Left ventricle myocardium superior (tissue), 1 donor: ENCODE results near the gene MYO3B. TPM values are rescaled to one million over a fixed set of nuclear protein-coding genes. Genes with fewer than 3 reads are reported as not detected.
"Not testable (repeated sequence)": the region's sequence is repeated elsewhere in the genome, so short reads cannot be mapped to it uniquely, and the experiment has no call there.

Experiments
- ATAC-seq: fragments of 200-7000 bp; cut with Tn5 transposase; one replicate; pipeline ENCODE4 v1.9.1; 2020; ENCODE audit warnings: mild to moderate bottlenecking, moderate library complexity
- DNase-seq: peaks from one replicate; pipeline ENCODE4 v3.0.0-alpha.2; 2020
- intact Hi-C: fragments of 100-400 bp; cut with micrococcal nuclease; formaldehyde crosslinking; loops from one replicate; pipeline ENCODE4 v1.11.0; 2022
- total RNA-seq: library from RNA; stranded (reverse); fragmentation: NEBNext Ultra II Directional; extraction: Animal tissue kit (Norgen Biotek cat#: 25700); gene quantifications from one replicate; pipeline ENCODE4 v1.2.1, GENCODE V29; 2021
- donor health status: DM: no; HTN: yes; CAD: no; lungs with severe emphysema.

MYO3B gene
- total RNA-seq, 1 donor from 2014 or later, result 0.05 TPM

DNA sequence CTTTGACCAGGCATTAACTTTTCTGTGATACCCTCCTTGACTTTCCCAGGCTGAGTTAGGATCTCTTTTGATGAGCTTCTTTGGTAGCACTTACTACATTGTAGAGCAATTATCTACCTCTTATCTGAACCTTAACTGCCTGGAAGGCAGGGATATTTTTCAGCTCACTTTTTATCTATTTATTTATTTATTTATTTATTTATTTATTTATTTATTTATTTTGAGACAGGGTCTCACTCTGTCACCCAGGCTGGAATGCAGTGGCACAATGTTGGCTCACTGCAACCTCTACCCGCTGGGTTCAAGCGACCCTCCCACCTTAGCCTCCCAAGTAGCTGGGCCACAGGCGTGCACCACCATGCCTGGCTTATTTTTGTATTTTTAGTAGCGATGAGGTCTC is 294.6 kb downstream of the MYO3B start:
- intact Hi-C loops, DNase-seq, ATAC-seq: not testable (repeated sequence)

DNA sequence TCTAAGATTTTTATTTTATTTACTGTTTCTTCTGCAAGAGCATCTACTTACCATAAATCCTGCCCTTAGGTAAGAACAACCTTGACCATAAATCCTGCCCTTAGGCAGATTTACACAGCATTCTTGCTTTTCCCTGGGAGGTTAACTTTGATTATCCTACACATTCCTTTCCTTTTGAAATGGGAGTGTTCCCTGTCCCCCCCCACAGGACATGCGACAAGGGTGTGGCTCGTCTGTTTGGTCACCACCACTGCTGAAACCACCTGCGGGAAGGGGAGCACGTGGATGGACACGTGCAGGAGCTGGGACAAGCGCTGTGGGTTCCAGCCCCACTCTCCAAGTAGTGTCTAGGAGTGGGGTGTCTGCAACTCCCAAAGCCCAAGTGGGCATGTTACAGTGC is 297.9 kb downstream of the MYO3B start:
- intact Hi-C loops, result no loop called here
- no peak for ATAC-seq
- DNase-seq, result no peak

DNA sequence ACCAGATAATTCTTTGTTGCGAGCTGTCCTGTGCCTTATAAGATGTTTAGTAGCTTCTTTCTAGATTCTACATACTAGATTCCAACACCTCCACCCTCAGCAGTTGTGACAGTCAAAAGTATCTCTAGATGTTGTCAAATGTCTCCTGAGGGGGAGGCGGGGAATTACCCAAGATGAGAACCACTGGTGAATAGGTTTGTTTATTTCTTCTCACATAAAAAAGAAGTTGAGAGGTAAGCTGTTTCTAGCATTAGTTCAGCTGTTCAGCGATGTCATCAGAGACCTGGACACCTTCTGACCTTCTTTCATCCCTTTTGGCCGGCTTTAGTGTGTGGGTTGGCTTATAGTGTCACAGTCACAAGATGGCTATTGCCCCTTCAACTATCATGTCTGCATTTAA is 299.7 kb downstream of the MYO3B start:
- ATAC-seq, result no peak
- intact Hi-C loops, result no loop called here
- no peak for DNase-seq

DNA sequence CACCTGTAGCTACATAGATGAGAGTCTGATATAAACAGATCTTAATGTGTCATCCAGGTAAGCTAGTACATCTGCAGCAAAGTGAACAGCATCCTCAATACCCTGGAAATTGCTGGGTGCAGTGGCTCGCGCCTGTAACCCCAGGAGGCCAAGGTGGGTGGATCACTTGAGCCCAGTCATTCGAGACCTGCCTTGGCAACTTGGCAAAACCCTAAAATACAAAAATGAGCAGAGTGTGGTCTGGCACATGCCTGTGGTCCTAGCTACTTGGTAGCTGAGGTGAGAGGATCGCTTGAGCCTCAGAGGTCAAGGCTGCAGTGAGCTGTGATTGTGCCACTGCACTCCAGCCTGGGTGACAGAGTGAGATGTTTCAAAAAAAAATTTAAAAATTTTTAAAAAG is 303.3 kb downstream of the MYO3B start:
- ATAC-seq (no peak), DNase-seq (no peak)
- intact Hi-C loops, result loop anchor here (10.0 kb wide), 1 partner anchor 334 kb away; the partner anchor contains the start of gene GAD1

DNA sequence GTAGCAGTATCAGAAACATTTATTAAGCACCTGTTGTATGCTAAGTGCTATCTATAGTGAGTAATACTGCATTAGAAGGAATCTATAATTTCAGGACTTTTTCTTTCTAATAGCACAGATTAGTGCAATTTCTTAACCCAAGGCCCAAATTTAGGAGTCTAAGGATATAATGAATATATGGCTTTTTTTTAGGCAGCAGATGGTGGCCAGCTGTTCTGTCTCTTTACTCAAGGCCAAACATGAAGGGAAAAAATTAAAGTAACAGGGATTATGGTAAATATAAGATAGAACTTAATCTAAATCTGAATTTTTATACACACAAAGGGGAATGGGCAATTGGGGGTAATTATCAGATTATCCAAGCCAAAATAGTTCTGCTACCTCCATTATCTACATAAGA is 306.6 kb downstream of the MYO3B start:
- no peak for DNase-seq

DNA sequence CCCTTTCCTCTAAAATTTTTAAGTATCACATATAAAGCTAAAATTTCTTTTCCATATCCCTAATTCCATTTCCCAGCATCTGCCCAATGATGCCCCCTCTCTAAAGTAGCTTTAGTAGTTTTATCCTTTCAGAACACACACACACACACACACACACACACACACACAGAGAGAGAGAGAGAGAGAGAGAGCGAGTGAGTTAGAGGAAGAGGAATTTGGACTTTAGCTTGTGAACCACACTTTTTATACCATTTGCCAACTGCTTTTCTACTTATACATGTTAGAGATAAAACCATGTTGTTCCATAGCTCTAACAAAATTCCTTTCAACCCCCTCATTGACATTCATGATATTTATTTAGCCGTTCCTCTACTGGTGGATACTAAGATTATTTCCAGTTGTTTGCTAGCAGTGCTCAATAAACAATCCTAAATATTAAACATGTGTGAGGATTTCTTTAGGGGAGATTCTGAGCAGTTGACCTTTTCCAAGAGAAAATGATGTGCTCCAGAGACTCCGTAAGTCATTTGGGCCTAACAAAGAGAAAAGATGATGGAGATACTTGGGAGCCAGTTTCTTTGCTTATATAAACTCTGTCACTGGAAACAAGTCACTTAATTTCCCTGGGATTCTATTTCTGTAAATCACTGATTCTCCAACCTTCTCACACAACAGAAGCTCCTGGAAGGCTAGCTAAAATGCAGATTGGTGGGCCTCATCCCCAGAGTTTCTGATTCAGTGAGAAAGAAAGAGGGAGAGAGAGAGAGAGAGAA is 307.5 kb downstream of the MYO3B start:
- no peak for DNase-seq
- ATAC-seq, result no peak
- intact Hi-C loops, result loop anchor here (10.0 kb wide), 1 partner anchor 329 kb away; the partner anchor contains the start of gene GAD1

More for the DNA sequence above, 306.6 kb downstream of the MYO3B start:
- intact Hi-C loops, result loop anchor here (10.0 kb wide), 1 partner anchor 330 kb away; the partner anchor contains the start of gene GAD1
- ATAC-seq, result no peak

DNA sequence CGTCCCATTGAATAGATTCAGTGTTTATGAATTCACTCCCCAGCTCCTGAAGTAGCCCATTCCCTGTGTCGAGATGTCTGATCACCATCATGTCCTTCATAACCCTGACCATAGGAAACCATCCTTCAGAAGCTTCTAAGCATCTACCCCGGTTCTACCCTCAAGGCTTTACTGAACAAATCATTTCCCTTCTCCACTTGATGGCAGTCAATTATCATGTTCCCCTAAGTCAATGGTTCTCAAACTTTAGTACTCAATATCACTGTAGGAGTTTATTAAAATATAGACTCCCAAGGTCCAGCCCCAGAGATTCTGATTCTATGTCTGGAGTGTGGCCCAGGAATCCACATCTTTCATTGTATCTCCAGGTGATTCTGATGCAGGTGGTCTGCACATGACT is 308.8 kb downstream of the MYO3B start:
- DNase-seq (no peak), ATAC-seq (no peak)
- intact Hi-C loops, result loop anchor here (10.0 kb wide), 1 partner anchor 328 kb away; the partner anchor contains the start of gene GAD1

DNA sequence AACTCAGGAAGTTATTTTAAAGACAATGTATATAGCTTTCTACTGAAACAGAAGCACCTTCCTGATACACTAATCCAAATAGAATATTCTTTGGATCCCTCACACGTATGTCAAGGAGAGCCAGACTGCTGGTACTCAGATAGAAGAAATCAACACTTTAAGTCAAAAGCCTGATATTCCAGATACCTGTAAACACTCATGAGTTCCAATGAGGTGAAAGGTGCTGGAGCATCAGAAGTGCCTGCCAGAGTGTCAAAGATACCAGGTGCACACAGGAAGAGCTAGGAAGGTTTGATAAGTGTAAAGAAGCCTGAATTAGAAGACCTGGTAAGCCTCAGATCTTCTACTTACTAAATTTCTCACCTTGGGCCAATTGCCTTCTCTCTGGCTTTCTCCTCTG is 310.9 kb downstream of the MYO3B start:
- ATAC-seq (no peak), DNase-seq (no peak)
- intact Hi-C loops, result loop anchor here (10.0 kb wide), 1 partner anchor 326 kb away; the partner anchor contains the start of gene GAD1

DNA sequence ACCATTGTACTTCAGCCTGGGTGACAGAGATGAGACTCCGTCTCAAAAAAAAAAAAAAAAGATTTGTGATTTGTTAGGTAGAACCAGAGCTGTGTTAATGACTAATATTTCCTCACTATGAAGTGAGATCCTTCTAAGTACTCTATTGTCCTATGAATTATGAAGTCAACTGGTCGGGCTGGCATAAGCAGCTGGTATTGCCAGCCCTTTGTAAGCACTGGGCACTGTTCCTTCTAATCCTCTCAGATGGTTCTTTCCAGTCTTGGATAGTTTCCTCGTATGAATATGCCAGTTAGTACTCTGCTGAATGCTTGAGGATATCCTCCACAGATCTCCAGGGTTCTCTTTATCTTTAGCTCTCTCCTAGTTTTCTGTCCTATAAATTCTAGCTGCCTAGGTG is 314.1 kb downstream of the MYO3B start:
- intact Hi-C loops, result no loop called here
- ATAC-seq (no peak), DNase-seq (no peak)

DNA sequence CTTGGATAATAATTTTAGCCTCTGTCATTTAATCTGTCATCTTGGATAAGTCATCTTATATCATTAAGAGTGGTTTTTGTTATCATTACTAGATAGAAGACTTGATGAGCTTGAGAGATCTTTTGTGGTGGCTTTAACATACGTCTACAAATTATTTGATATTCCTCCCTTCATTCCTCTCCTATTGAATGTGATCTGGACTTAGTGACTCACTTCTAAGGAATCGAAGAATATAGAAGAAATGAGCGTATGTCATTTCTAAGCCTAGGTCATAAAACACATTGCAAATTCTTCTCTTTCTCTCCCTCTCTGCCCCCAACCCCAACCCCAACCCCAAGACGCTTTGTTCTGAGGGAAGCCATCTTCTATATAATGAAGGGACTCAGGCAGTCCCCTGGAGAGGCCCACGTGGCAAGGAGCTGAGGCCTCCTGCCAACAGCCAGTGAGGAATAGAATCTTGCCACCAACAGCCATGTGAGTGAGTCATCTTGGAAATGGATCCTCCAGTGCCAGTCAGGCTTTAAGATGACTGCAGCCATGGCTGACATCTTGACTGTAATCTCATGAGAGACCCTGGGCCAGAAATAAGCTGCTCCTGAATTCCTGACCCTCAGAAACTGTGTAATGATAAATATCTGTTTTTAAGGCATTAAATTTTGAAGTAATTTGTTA is 315.6 kb downstream of the MYO3B start:
- intact Hi-C loops, result no loop called here
- no peak for DNase-seq
- ATAC-seq, result no peak

DNA sequence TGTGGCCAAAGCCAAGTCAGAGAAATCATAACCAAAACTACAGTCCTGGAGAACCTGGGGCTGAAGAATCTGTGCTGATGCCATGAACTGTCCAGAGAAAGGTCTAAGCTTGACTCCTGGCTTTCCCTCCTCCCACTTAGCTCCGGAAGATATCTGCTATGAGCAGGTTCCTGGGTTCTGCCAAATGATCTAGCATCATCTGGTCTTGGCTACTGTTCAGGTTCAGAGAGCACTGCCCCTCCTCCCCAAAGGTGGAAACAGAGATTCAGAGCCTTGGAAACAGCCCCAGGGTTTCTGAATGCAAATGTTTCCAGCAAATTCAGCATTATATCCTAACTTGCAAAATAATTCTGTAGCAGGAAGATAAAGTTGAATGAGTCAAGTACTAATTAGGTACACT is 317.9 kb downstream of the MYO3B start:
- intact Hi-C loops, result no loop called here
- no peak for DNase-seq
- no peak for ATAC-seq

DNA sequence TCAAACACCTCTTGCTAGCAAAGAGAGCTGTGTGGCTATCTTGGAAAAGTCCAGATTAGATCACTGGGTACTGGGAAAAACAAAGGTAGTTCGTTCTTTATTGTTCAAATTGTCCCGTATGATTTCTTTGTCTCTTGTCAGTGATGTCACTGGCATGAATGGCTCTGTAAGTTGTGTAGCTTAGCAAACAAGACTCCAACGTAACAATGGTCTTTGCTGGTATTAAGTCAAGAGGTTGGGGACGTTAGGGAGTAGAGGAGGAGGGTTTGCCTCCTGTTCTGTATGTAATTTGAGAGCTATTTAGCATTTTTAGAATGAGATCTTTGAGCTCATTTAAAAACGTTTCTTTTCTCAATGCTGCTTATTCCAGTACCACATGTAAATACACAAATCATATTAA is 320.7 kb downstream of the MYO3B start:
- intact Hi-C loops, result no loop called here
- ATAC-seq (no peak), DNase-seq (no peak)

DNA sequence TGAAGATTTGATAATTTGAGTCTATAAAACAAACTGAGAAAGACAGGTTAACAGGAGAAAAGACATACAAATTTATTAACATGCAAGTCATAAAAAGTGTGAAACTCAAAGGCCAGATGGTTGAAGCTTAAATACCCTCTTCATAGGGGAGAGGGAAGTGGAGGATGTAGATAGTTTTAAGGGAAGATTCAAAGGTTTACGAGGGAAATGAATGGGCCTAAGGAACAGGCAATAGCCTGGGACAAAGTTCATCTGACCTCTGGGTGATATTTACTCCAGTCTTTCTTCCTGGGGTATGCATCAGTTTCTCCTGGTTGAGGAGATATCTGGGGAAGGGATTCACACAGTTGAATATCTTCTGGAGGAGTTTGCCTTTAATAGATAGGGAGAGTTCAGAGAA is 322.2 kb downstream of the MYO3B start:
- intact Hi-C loops, result no loop called here
- no peak for ATAC-seq
- no peak for DNase-seq

DNA sequence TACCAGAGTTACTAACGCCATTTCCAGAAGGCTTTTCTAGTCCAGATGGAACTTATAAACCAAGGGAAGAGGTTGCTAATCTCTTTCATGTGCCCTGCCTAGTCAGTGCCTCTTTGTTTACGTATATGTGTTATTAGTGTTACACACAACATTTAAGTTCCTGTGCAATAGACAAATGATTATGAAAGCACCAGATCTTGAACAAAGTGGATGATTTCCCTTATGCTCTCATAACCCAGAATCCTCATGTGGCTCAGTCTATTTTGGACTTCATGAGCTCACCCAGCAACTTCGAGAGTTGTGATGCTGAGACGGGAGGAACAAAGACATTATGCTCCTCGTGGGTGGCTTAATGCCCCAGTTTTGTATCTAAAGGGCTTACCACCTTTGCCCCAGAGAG is 322.8 kb downstream of the MYO3B start:
- intact Hi-C loops, result no loop called here
- ATAC-seq, result peak; percentile 76
- no peak for DNase-seq

DNA sequence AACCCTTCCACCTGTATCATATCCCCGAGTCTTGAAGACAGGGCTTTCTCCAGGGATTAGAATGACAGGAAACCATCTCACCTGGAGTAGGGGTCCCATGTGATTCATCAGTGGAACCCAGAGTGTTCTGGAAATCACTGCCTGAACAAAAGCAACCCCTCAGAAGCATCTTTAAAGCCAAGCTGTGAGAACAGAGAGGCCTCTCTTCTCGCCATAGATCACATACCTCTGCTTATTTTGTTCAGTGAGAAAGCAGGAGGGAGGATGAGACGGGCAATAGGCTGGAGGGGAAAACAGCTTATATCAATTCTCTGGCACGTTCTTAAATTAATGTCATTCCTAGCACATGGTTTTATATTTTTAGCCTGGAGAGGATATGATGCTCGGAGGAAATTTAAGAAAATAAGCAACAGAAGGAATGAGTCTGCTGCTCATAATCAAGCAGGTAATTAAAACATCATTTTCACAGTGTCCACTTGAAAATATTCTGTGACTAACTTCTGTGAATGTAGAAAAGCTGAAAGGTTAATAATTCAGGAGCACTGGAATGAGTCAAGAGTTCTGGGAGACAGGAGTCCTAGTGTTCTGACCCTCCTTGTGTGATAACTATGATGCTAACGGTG is 323.6 kb downstream of the MYO3B start:
- intact Hi-C loops, result no loop called here
- DNase-seq (no peak), ATAC-seq (no peak)

DNA sequence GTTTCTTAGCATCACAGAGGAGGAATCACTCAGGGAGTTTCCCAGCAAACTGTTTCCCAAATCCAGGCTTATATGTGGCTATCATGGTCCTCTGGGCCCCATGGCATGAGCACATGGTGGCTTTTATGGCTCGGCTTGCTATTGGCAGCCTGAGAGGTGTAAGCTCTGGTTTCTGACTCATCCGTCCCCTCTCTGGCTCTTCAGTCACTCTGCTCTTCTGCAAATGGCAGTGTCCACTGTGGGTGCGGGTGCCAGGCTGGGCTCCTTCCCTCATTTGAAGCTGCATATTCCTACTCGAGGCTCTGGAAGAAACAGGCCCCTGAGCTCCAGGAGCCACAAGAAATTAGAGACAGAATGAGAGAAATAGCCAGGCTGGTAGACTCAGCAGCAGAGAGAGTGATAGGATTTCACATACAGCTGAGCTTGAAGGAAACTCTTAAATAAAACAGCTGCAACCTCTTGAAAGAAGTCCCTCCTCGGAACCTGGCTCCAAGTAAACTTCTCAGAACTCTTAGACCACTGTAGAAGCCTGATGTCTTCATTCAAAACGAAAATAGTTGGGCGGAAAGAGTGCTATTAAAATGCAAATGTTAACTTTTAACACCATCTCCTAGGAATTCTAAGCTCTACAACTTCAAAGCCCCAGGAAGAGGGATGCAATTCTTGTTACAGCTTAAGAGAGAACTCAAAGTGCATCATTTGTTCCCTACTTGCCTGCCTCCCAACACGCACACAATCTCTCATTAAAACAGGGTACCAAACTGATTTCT is 324.6 kb downstream of the MYO3B start:
- intact Hi-C loops, result no loop called here
- DNase-seq (no peak), ATAC-seq (no peak)

DNA sequence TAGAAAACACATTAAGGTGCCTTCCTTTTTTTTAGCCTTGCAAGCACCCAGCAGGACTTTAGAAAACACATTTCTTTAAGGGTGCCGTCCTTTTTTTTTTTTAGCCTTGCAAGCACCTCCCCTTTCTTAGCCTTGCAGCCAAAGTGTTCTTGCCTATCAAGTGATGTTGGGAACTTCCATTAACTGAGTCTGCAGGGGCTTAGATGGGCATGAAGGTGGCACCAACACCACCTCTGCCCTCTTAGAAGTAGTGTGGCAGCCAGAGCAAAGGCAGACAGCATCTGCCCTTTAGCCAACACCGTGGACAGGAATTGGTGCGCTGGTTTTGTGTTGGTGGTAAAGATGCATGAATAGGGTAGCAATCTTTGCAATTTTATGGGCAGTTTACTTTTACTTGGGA is 325.6 kb downstream of the MYO3B start:
- DNase-seq (no peak), ATAC-seq (no peak)
- intact Hi-C loops, result no loop called here

DNA sequence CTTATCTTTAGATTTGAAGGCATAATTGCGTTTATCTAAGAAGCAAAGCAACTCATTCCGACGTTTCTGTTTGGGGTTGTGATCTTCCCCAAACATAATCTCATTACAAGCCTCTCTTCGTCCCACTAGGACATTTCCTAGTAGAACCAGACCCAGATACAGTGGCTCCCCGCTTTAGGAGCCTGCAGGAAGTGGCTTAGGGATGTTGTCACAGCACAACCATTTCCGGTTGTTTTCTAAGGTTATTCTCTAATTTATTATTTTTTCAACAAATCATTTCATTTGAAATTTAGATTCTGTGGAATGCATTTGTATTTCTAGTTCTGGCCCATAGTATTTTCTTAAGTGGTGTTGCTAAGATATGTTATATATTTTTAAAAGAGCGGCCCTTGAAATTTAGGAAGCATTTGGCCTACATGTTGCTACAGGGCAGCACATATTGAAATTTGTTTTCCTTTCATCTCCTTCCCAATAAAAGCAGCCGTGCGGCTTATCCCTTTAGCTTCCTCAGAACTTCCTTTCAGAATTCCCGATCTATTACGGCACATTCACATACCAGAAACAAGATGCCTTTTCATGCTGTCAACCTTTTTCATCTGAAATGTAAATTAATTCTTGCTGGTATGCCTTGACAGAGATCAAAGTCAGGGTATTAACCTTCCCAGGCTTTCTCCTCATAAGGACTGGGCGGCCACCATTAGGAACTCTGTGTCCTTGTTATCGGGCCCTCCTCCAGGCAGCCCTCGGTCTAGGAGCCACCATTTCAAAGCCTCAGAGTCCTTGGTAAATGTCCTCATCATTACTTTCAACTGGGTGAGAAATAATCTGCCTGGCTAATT is 326.2 kb downstream of the MYO3B start:
- intact Hi-C loops, result no loop called here
- ATAC-seq (no peak), DNase-seq (no peak)

DNA sequence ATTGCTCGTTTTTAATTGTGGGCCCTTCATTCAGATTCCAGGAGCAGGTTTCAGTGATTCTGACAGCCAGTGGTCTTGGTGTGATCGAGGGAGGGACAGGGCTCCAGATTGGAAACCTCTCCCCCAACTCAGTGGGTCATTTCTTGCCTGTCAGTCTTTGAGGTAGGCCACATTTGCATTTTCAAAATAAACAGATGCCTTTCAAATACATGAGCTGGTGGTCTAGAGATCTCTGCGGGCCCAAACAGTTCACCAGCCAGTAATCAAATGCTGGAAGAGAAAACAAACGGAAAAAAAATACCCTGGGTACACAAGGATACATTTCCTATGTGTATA is 326.8 kb downstream of the MYO3B start:
- intact Hi-C loops, result no loop called here
- ATAC-seq (no peak), DNase-seq (no peak)
